Adrenal gland (tissue), 12 donors: ENCODE measurements around the gene GAB4. TPM values are rescaled to one million over a fixed set of nuclear protein-coding genes. Genes with fewer than 3 reads are reported as not detected.
"Not testable (repeated sequence)": the region's sequence is repeated elsewhere in the genome, so short reads cannot be mapped to it uniquely, and the experiment has no call there.

Source experiments
- DNase-seq, 7 donors: peaks; one replicate each; pipeline ENCODE4 v3.0.0-alpha.2; 2019 to 2020
- H3K27ac ChIP-seq, 5 donors: fragments of 200-600 bp; sonication (generic) in 4 of 5; 1 replicate in 3 of 5; 2 replicates in 2 of 5; pipeline versions ENCODE4 v1.5.1 to v1.8.0; 2016 to 2020; ENCODE audit warnings: mild to moderate bottlenecking in 1 of 5
- H3K27me3 ChIP-seq: fragments of 200-600 bp; 2 replicates; pipeline ENCODE4 v1.8.0; 2021
- H3K36me3 ChIP-seq, 2 donors: fragments of 200-600 bp; replicated peaks in 1 of 2; 1 replicate in 1 of 2; 2 replicates in 1 of 2; pipeline versions ENCODE4 v1.5.1 to v1.8.0; 2018 to 2022
- H3K4me1 ChIP-seq, 2 donors: fragments of 200-600 bp; replicated peaks in 1 of 2; 1 replicate in 1 of 2; 2 replicates in 1 of 2; pipeline versions ENCODE4 v1.5.1 to v1.8.0; 2018 to 2021
- H3K4me3 ChIP-seq, 4 donors: fragments of 200-600 bp; sonication (generic) in 3 of 4; one replicate each; pipeline ENCODE4 v1.5.1; 2016 to 2018
- H3K9me3 ChIP-seq, 3 donors: fragments of 200-600 bp; sonication (generic) in 1 of 3; replicated peaks in 1 of 3; 1 replicate in 2 of 3; 2 replicates in 1 of 3; pipeline versions ENCODE4 v1.5.1 to v1.8.0; 2016 to 2021
- CTCF ChIP-seq, 6 experiments: fragments of 450-650 bp in 4 of 6; fragments of 200-600 bp in 2 of 6; sonication (generic) in 1 of 6; IDR thresholded peaks; 1 replicate in 5 of 6; 2 replicates in 1 of 6; pipeline versions ENCODE4 v1.5.1 to v1.8.0; 2016 to 2021; ENCODE audit warnings: antibody characterized with exemption in 6 of 6, mild to moderate bottlenecking in 2 of 6, moderate library complexity in 1 of 6
- POLR2A ChIP-seq, 2 donors: fragments of 450-650 bp; IDR thresholded peaks; one replicate each; pipeline ENCODE4 v1.6.1; 2017; ENCODE audit warnings: antibody characterized with exemption in 2 of 2, mild to moderate bottlenecking in 2 of 2, moderate library complexity in 1 of 2
- WGBS, 4 donors: extraction: QIAGEN DNeasy Blood & Tissue Kit in 2 of 4; methylation state at CpG; one replicate each; pipeline versions ENCODE4 v1.1.5 to v1.1.7; 2013 to 2017; 5-methylcytosine and 5-hydroxymethylcytosine counted together
- intact Hi-C, 2 donors: fragments of 100-400 bp; cut with DNase I; formaldehyde crosslinking; loops; one replicate each; pipeline versions ENCODE4 v1.14.1 to v1.15.0; 2022 to 2023
- polyA plus RNA-seq, 3 donors: library from polyadenylated mRNA; stranded (reverse); fragments of 200-250 nt in 2 of 3; fragments of 350-450 nt in 1 of 3; fragmentation: Illumina TruSeq in 1 of 3; extraction: RNeasy Lipid Tissue Mini Kit (QIAGEN cat#74804) in 1 of 3; gene quantifications; one replicate each; pipeline ENCODE4 v1.2.3, GENCODE V29; 2013 to 2014
- total RNA-seq, 9 donors: library from RNA; depleted of rRNA in 4 of 9; stranded (reverse); fragments of >200 nt in 4 of 9; fragments of 120-200 nt in 1 of 9; fragmentation: NEBNext Ultra II Directional in 1 of 9; extraction: Animal tissue kit (Norgen Biotek cat#: 25700) in 1 of 9; gene quantifications; one replicate each; pipeline versions ENCODE4 v1.1.0 to v1.2.4, GENCODE V29; 2013 to 2023
- donor health status: healthy with polysubstance abuse.
- donor health status: Bipolar disorder and iron deficiency.
- donor health status: DM: yes; HTN: yes; CAD: no.
- donor health status: DM: no; HTN: no; CAD: no.
- donor health status: DM: no; HTN: no; CAD: no.
- donor health status: DM: yes; HTN: yes; CAD: no.

The GAB4 gene
- total and polyA plus RNA-seq, 12 donors = 0.03 TPM; not detected in 11

GRCh38 chr22:17046566-17047348 lies 38.7 kb upstream of the GAB4 start:
- H3K27me3 ChIP-seq = no peaks in the 10 kb centered on the region
- intact Hi-C loops = no loop called here
- H3K9me3 ChIP-seq = no peaks in the 10 kb centered on the region
- no peak for DNase-seq
- H3K36me3 ChIP-seq = no peaks in the 10 kb centered on the region
- no peak overlapping the region for H3K27ac ChIP-seq
- WGBS, 4 donors = 70 to 79% (median 75%) methylated on average over 5 of the region's 5 CpGs
- H3K4me3 ChIP-seq = no peak overlapping the region
- no peaks in the 10 kb centered on the region for H3K4me1 ChIP-seq
- TF ChIP-seq POLR2A (IDR thresholded peaks at IDR 0.05) (no peak), CTCF (IDR thresholded peaks at IDR 0.05) (no peak)

GRCh38 chr22:17043521-17043920 lies 35.5 kb upstream of the GAB4 start:
- Histone ChIP-seq H3K27me3 (no peaks in the 10 kb centered on the region), H3K9me3 (no peaks in the 10 kb centered on the region), H3K4me3 (no peak overlapping the region), H3K36me3 (no peaks in the 10 kb centered on the region), H3K4me1 (no peaks in the 10 kb centered on the region), H3K27ac (no peak overlapping the region)
- DNase-seq = no peak
- intact Hi-C loops = no loop called here
- TF ChIP-seq CTCF (IDR thresholded peaks at IDR 0.05) (no peak), POLR2A (IDR thresholded peaks at IDR 0.05) (no peak)

GRCh38 chr22:17036842-17037711 lies 29.1 kb upstream of the GAB4 start:
- intact Hi-C loops, H3K4me1 ChIP-seq, H3K9me3 ChIP-seq, H3K36me3 ChIP-seq, H3K27me3 ChIP-seq: not testable (repeated sequence)
- H3K27ac ChIP-seq = peak overlapping the region in 3 of 5 donors; percentile 26 to 46 (median 41)
- 0 to 31% (median 24%) methylated on average over 6 to 37 of the region's 56 CpGs for WGBS, 4 donors
- H3K4me3 ChIP-seq = peak overlapping the region in 2 of 4 donors; percentile 16 to 59
- DNase-seq = peak in 2 of 7 donors; percentile 23 to 30

GRCh38 chr22:17035976-17036841 lies 28.2 kb upstream of the GAB4 start:
- Histone ChIP-seq H3K4me3 (peak overlapping the region in 2 of 4 donors; percentile 13 to 59), H3K27ac (peak overlapping the region in 2 of 5 donors; percentile 6 to 35)
- WGBS, 4 donors = 42 to 59% (median 46%) methylated on average over 26 to 54 of the region's 56 CpGs
- H3K36me3 ChIP-seq, H3K4me1 ChIP-seq, intact Hi-C loops, H3K27me3 ChIP-seq, H3K9me3 ChIP-seq: not testable (repeated sequence)
- DNase-seq = peak in 1 of 7 donors; percentile 68

GRCh38 chr22:17035246-17035645 lies 27.2 kb upstream of the GAB4 start:
- peak; percentile 47 to 83 (median 71) for DNase-seq
- Histone ChIP-seq H3K9me3 (no peaks in the 10 kb centered on the region), H3K4me1 (no peaks in the 10 kb centered on the region), H3K27ac (peak overlapping the region; percentile 21 to 44 (median 35)), H3K36me3 (no peaks in the 10 kb centered on the region), H3K27me3 (no peaks in the 10 kb centered on the region), H3K4me3 (no peak overlapping the region)
- TF ChIP-seq CTCF (IDR thresholded peaks at IDR 0.05) = no peak
- TF ChIP-seq POLR2A (IDR thresholded peaks at IDR 0.05) = peak in 1 of 2 donors; percentile 14
- intact Hi-C loops = no loop called here
- WGBS, 4 donors = 33 to 38% (median 38%) methylated on average over 4 of the region's 4 CpGs

GRCh38 chr22:17034532-17034931 lies 26.5 kb upstream of the GAB4 start:
- intact Hi-C loops, H3K9me3 ChIP-seq, H3K4me3 ChIP-seq, DNase-seq, H3K4me1 ChIP-seq, H3K27me3 ChIP-seq, H3K27ac ChIP-seq, H3K36me3 ChIP-seq: not testable (repeated sequence)
- WGBS, 4 donors = 86 to 100% (median 94%) methylated on average over 2 of the region's 2 CpGs

- 91 to 93% methylated on average over 2 of the region's 2 CpGs; no CpG with 5 or more reads in 2 of the 4 donors for WGBS, 4 donors
- intact Hi-C loops, H3K27me3 ChIP-seq, H3K9me3 ChIP-seq, H3K4me1 ChIP-seq, H3K27ac ChIP-seq, H3K36me3 ChIP-seq, H3K4me3 ChIP-seq: not testable (repeated sequence)
- peak in 2 of 7 donors; percentile 36 to 39 for DNase-seq
These were observed 24.3 kb upstream of the GAB4 start for GRCh38 chr22:17032277-17032676.
